ENCODE results near the gene TST.

TST gene

DNA sequence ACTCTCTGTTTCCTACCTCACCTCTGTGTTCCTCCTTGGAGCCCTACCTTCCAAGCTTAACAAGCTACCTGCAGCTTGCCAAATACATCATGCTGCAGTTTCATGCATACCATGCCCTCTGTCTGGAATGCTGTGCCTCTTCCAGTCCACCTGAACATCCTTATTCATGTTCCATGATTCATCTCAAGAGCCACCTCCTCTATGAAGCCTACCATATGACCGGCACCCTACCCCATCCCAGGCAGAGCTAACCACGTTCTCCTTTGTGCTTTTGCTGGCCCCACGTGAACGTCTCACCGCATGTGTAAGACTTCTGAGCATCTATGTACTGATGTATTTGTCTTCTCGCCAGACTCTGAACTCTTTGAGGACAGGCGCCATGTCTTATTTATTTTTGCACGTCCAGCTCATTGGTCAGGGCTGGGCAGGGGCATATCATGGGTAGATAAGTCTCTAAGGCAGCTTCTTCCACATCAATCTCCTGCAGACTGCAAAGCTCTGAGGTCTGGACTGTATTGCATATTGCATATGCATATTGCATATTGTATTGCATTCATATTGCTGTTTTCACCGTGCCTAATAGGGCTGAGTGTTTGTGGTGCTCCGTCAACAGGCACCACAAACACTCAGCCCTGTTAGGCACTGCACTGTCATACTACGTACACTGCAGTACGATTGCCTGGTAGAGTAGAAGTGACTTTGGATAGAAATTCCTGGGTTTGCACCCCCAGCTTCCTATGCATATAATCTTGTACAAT lies 31.0 kb downstream of the TST start:
- no peak for DNase-seq (ENCODE audit: extremely low read depth in 1 of 2, low read depth in 1 of 2)

DNA sequence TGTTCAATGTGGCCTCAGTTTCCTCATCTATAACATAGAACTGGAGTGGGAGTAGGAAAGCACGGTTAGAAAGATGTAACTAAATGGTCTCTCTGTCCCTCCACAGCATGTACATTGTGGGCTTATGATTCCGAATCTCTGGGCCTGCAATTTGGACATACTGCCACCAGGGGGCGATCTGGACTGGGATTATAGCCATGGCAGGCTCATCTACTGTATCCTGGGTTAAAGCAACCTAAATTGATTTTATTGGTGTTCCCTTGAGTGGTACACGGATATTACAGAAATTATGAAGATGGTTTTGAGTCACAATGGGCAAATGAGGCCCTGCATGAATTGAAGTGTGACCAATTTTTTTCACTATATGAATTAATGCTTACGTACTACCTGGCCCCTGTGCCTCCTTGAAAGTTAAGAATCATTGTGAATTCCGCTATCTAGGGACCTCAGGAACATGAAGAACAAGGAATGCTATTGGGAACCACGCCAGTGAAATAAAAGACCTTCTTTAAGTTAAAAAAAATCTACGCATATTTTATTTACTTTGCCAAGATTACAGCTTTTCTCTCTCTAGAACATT lies 32.9 kb downstream of the TST start:
- peak; percentile 18 to 43 for DNase-seq (ENCODE audit: extremely low read depth in 1 of 2, low read depth in 1 of 2)

DNA sequence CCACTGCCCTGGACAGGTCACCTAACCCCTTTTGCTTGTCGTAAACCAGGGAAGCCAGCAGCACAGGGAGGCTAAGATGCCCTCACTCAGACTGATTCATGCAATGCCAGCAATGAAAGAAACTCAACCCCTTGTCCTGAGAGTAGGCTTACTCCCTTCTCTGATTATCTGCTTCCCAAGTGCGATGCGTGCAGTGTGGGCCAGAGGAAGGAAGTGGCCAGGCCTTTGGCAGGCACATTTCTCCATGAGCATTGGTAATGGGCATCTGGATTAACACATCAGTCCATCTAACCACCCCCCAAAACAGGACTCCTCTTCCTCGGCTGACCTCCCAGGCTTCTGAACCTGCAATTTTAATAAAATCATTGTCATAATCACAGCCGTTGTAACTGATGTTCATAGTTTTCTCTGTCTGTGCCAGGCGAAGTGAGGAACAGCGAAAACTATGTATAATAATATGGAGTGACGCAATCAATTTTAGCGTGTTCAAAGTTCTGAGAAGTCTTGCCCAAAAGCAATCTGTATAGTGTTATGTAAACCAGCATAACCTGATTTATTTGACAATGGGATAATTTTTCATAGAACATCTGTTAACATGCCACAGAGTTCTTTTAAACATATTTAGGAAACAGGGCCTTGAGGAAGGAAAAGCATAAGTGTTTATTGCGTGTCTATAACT lies 33.9 kb downstream of the TST start:
- DNase-seq (ENCODE audit: extremely low read depth in 1 of 2, low read depth in 1 of 2): no peak

GRCh38 chr22:36982136-36982535 lies 37.1 kb downstream of the TST start:
- no peak for DNase-seq (ENCODE audit: extremely low read depth in 1 of 2, low read depth in 1 of 2)

DNA sequence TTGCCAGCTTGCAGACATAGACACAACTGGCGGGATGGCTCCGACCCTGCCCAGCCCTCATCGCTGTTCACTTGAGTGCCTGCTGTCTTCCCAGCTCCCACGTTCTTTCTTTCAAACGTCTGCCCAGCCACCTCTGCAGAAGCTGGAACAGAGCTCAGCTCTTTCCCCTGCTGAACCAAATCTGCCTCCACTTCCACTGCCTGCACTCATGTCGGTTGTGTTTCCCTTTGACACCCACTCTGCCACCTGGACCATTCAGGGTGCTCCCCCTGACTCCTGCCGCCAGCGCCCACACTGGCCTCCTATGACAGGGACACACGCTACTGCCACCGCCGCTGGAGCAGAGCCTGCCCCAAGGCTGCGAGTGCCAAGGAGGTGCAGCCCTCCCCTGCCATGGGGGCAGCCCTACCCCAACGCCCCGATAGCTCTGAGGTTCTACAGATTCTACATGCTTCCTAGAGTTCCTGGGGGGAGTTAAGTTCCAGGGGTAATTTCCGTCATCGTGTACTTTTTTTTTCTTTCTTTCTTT lies 37.9 kb downstream of the TST start:
- no peak for DNase-seq (ENCODE audit: extremely low read depth in 1 of 2, low read depth in 1 of 2)

DNA sequence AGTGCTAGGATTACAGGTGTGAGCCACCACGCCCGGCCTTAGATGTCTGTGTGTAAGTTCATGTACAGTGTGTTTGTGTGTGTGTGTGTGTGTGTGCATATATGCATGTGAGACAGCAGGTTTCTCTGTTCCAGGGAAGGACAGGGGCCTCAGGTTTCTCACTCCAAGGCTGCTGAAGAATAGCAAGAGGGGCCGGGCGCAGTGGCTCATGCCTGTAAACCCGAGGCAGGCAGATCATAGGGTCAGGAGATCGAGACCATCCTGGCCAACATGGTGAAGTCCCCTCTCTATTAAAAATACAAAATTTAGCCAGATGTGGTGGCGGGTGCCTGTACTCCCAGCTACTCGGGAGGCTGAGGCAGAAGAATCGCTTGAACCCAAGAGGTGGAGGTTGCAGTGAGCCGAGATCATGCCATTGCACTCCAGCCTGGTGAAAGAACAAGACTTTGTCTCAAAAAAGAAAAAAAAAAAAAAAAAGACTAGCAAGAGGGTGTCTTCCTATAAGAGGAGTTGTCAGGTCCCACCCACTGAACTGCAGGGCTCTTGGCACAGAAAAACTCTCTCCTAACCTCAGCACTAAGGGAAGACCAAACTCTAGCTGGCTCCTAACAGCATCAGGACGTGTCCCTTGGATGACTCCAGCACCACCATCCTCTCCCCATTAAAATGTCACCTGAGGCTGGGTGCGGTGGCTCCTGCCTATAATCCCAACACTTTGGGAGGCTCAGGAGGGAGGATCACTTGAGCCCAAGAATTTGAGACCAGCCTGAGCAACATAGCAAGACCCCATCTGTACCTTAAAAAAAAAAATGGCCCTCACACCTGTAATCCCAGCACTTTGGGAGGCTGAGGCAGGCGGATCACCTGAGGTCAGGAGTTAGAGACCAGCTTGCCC lies 40.0 kb downstream of the TST start:
- no peak for DNase-seq (ENCODE audit: extremely low read depth in 1 of 2, low read depth in 1 of 2)

DNA sequence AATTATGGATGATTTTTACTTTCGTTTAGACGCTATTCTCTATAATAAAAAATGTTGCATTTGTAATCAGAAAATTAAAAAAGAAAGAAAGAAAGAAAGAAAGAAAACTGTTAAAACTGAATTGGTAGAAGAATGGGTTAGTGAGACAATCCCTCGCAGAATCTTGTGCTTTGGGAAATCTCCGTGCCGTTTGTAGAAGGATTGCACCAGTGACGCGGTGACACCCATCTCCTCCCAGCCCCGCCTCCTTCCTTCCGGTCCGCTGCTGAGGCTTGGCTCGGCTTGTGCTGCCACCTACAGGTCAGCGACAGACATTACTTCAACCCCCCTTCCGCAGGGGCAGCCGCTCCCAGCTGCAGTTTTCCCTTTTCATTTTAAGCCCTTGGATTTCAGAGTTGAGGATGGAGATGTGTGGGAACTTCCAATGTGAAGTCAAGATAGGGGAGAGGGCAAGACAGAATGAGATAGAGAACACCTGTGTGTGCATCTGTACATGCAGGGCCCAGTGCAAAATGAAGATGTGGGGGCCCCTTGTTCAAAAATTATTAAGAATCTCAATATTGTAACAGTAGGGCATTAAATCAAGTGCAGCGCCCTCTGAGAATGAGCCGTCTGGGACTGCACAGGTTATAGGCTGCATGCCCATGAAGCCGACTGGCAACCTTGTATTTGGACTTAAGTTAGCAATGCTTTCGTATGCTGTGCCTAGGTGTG lies 41.1 kb downstream of the TST start:
- DNase-seq (ENCODE audit: extremely low read depth in 1 of 2, low read depth in 1 of 2): peak; percentile 72 to 84

GRCh38 chr22:36977401-36977861 lies 41.8 kb downstream of the TST start:
- DNase-seq (ENCODE audit: extremely low read depth in 1 of 2, low read depth in 1 of 2): peak; percentile 59 to 85

DNA sequence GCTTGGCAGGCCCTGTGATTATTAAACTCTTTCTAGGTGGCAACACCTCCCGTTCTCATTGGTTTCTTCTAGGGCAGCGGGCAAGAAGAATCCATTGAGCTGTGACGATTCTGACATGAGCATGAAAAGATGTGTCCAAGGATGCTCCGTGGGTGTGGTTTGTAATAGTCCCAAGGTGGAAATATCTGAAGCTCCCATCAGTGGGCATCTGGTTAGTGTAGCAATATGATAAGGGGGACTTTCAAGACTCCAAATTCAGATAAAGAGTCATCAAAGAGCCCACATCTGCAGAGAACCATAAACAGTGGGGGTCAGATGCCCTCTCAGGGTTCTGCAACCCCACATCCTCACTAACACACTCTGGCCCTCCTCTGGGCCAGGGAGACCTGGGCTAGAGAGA lies 42.6 kb downstream of the TST start:
- DNase-seq (ENCODE audit: extremely low read depth in 1 of 2, low read depth in 1 of 2): no peak

DNA sequence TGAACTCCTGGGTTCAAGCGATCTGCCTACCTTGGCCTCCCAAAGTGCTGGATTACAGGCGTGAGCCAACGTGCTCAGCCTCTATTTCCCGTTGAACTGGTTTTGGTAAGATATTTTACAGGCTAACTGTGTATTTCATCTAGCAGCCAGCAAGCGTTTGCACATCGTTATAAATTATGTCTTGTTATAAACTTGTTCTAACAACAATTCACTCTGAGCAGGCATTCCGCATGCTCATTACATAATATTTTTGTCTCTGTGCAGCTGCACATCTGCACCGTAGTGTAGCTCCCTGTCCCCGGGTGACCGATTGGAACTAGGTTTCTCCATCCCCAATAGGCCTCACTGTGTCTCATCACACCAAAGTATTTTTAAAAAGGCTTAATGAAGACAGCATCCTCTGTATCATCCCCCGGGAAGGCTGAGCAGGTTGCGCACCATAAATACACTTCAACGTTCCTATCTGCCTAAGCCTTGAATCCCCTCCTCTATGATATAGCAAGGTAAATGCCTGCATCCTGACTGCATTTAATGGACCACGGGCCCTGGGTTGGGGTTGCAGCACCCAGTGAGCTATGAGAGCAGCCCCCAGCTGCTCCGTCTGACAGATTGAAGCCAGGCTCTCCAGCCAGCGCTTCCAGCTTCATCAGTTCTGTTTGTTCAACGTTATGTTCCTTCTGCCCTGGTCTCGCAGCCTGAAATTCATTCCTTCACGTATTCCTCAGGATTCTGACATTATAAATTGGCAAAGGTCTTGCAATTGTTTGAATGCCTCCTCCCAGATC lies 47.7 kb downstream of the TST start:
- DNase-seq (ENCODE audit: extremely low read depth in 1 of 2, low read depth in 1 of 2): no peak

DNA sequence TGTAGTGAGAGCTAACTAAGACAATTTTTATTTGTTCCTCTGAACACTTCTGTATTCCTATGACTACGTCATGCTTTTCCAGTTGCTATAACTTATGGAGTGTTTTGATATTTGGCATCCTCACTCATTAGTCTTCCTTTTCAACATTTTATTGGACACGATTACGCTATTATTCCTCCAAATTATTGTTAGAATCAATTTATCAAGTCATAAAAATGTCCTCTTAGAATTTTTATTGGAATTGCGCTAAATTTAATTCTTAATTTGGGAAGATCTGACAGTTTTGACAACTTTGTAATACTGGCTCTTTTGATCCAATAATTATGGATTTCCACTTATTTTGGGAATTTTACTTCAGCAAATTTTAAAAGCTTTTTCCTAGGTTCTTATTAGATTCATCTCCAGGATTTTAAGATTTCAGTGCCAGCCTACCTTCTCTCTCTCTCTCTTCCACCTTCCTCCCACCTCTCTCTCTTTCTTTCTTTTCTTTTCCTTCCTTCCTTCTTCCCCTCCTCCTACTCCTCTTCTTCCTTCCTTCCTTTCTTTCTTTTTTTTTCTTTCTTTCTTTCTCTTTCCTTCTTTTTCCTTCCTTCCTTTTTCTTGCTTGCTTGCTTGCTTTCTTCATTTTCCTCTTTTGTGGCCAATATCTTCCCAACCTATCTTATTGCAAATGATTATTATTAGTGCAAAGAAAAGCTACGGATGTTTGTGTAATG lies 50.8 kb downstream of the TST start:
- DNase-seq (ENCODE audit: extremely low read depth in 1 of 2, low read depth in 1 of 2): no peak

DNA sequence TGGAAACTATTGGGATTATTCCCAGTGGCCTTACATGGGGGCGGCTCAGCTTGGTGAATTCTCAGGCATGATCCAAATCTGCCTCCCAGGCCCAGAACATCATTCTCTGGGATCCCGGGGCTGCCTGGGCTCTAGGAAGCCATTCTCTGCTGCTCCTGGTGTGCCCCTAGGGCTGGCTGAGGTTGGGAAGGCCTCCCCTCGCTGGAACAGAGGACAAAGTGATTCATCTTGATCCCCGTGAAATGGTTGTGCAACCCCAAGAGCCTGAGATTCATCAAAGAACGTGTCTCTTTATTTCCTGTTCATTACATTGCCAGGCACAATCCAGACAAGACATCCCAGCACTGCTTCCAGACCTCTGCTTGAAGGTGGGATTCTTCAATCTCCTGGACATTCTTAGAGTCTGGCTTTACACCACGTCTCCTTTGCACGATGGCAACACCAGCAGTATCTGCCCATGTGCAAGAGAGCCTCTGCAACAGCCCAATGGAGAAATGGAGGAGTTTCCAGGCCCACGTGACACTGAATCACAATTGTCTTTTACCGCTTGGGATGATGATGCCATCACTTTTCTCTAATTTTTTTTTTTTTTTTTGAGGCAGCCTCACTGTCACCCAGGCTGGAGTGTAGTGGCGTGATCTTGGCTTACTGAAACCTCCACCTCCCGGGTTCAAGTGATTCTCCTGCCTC lies 52.3 kb downstream of the TST start:
- no peak for DNase-seq (ENCODE audit: extremely low read depth in 1 of 2, low read depth in 1 of 2)

DNA sequence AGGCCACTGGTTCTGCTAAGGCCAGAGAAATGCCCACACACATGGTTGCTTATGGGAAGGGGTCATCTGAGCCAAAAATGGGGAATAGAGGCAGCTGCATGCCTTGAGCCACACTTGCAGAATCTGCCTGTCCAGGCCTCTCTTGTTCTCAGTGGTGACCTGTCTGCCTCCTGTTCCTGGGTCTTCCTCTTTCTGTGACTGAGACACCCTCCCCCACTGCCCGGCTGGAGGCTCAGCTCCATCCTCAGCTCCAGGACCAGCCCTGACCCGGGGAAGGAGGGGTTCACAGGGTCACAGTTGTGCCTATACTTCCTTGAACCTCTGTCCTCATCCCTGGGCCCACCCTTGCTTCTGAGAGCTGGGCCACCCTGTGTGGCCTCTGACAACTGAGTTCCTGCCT lies 53.6 kb downstream of the TST start:
- DNase-seq (ENCODE audit: extremely low read depth in 1 of 2, low read depth in 1 of 2): no peak

- no peak for DNase-seq (ENCODE audit: extremely low read depth in 1 of 2, low read depth in 1 of 2)
Measured at GRCh38 chr22:36964106-36964505, 55.1 kb downstream of the TST start.

DNA sequence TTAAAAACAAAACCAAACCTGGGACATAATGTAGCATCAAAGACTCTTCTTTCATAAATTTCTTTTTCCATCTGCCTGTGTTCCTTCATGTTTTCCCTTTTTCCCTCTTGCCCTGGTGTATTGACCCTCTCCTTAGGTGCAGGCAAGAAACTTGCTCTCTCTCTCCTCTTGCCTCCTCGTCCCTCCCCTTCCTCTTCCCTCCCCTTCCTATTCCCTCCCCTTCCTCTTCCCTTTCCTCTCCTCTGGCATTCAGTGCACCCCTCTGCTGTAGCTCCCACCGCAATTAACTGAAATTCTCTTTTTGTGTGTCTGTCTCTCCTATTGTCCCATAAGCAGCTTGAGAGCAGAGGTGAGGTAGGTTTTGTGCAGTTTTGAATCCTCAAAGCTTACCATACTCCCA lies 55.9 kb downstream of the TST start:
- no peak for DNase-seq (ENCODE audit: extremely low read depth in 1 of 2, low read depth in 1 of 2)

GRCh38 chr22:36961626-36962025 lies 57.6 kb downstream of the TST start:
- no peak for DNase-seq (ENCODE audit: extremely low read depth in 1 of 2, low read depth in 1 of 2)

All from stimulated activated CD8-positive, alpha-beta memory T cell treated with anti-CD3 and anti-CD28 coated beads, Interleukin-7, amount 100 ng/mL, for 48 hours (primary cell).